Osteoblast (primary cell): ENCODE data around the gene KRT78. TPM values are rescaled to one million over a fixed set of nuclear protein-coding genes. Genes with fewer than 3 reads are reported as not detected.

Experiments
- DNase-seq: peaks from one replicate; pipeline ENCODE4 v3.0.0; 2011; ENCODE audit warnings: low spot score, mixed read lengths; ENCODE audit not compliant: insufficient read length; ENCODE audit errors: missing footprints
- H2AFZ ChIP-seq: 2 replicates; pipeline ENCODE4 v1.6.0; 2011; ENCODE audit warnings: mild to moderate bottlenecking, low read length
- H3K27ac ChIP-seq: 2 replicates; pipeline ENCODE4 v1.5.1; 2011; ENCODE audit warnings: mild to moderate bottlenecking, low read depth, low read length, moderate library complexity
- H3K27me3 ChIP-seq: 2 replicates; pipeline ENCODE4 v1.6.0; 2012; ENCODE audit warnings: mild to moderate bottlenecking, control low read depth, inconsistent platforms, low read length, moderate library complexity; ENCODE audit not compliant: insufficient read depth
- H3K36me3 ChIP-seq: 2 replicates; pipeline ENCODE4 v1.5.1; 2011; ENCODE audit warnings: mild to moderate bottlenecking, low read length, control low read depth, moderate library complexity; ENCODE audit not compliant: insufficient read depth
- H3K4me1 ChIP-seq: 2 replicates; pipeline ENCODE4 v1.5.1; 2011; ENCODE audit warnings: mild to moderate bottlenecking, low read length, control low read depth, moderate library complexity; ENCODE audit not compliant: insufficient read depth
- H3K4me2 ChIP-seq: 2 replicates; pipeline ENCODE4 v1.6.0; 2011; ENCODE audit warnings: mild to moderate bottlenecking, low read length; ENCODE audit not compliant: insufficient read depth
- H3K4me3 ChIP-seq: fragments of 200-600 bp; sonication (generic); 3 replicates; pipeline ENCODE4 v1.5.1; 2012; ENCODE audit warnings: mild to moderate bottlenecking, low read length, inconsistent platforms; ENCODE audit not compliant: insufficient read depth
- H3K79me2 ChIP-seq: 2 replicates; pipeline ENCODE4 v1.6.0; 2012; ENCODE audit warnings: mild to moderate bottlenecking, low read length, control low read depth, inconsistent platforms; ENCODE audit not compliant: insufficient read depth
- H3K9me3 ChIP-seq: 2 replicates; pipeline ENCODE4 v1.5.1; 2011; ENCODE audit warnings: low read depth, low read length, control low read depth
- H4K20me1 ChIP-seq: 2 replicates; pipeline ENCODE4 v1.6.0; 2012; ENCODE audit warnings: mild to moderate bottlenecking, low read length, control low read depth; ENCODE audit not compliant: insufficient read depth
- CTCF ChIP-seq: IDR thresholded peaks from 2 replicates; pipeline ENCODE4 v1.5.1; 2011; ENCODE audit warnings: mild to moderate bottlenecking, low read depth, low read length, moderate library complexity; ENCODE audit errors: extremely low read depth
- total RNA-seq: library from RNA; depleted of rRNA; stranded (reverse); fragments of >200 nt; gene quantifications from 2 replicates; pipeline ENCODE4 v1.2.3, GENCODE V29; 2012

The KRT78 gene
- total RNA-seq, 1 donor = not detected

- H3K4me1 ChIP-seq = no peaks in the 10 kb centered on the region
- H3K27ac ChIP-seq = no peak overlapping the region
- H2AFZ ChIP-seq = no peak overlapping the region
- no peaks in the 10 kb centered on the region for H3K9me3 ChIP-seq
- no peaks in the 10 kb centered on the region for H4K20me1 ChIP-seq
- H3K4me3 ChIP-seq = no peak overlapping the region
- H3K36me3 ChIP-seq = no peaks in the 10 kb centered on the region
- no peaks in the 10 kb centered on the region for H3K79me2 ChIP-seq
- H3K4me2 ChIP-seq = no peak overlapping the region
- no peak for TF ChIP-seq CTCF
- peaks cover 30% of the 10 kb centered on the region for H3K27me3 ChIP-seq
- no peak for DNase-seq
Observed at GRCh38 chr12:52815676-52816588, 32.9 kb downstream of the KRT78 start.

GRCh38 chr12:52815161-52815560 is 33.6 kb downstream of the KRT78 start:
- no peaks in the 10 kb centered on the region for H3K9me3 ChIP-seq
- H4K20me1 ChIP-seq = no peaks in the 10 kb centered on the region
- H2AFZ ChIP-seq = no peak overlapping the region
- no peak for DNase-seq
- no peaks in the 10 kb centered on the region for H3K36me3 ChIP-seq
- no peak overlapping the region for H3K27ac ChIP-seq
- no peaks in the 10 kb centered on the region for H3K4me1 ChIP-seq
- H3K79me2 ChIP-seq = no peaks in the 10 kb centered on the region
- H3K4me2 ChIP-seq = no peak overlapping the region
- TF ChIP-seq CTCF = no peak
- peaks cover 28% of the 10 kb centered on the region for H3K27me3 ChIP-seq
- no peak overlapping the region for H3K4me3 ChIP-seq

- TF ChIP-seq CTCF = no peak
- Histone ChIP-seq H3K9me3 (no peaks in the 10 kb centered on the region), H3K79me2 (no peaks in the 10 kb centered on the region), H3K36me3 (no peaks in the 10 kb centered on the region), H4K20me1 (no peaks in the 10 kb centered on the region), H2AFZ (no peak overlapping the region), H3K4me2 (no peak overlapping the region), H3K27me3 (peaks cover 28% of the 10 kb centered on the region), H3K4me3 (no peak overlapping the region), H3K4me1 (no peaks in the 10 kb centered on the region), H3K27ac (no peak overlapping the region)
- DNase-seq = no peak
Observed at GRCh38 chr12:52814710-52815155, 34.1 kb downstream of the KRT78 start.

- no peak within 1 kb of the TSS for H2AFZ ChIP-seq
- H3K36me3 ChIP-seq = no peaks in the 10 kb centered on the region
- no peaks in the 10 kb centered on the region for H4K20me1 ChIP-seq
- H3K4me3 ChIP-seq = no peak within 1 kb of the TSS
- H3K27me3 ChIP-seq = peaks cover 32% of the 10 kb centered on the region
- no peaks in the 10 kb centered on the region for H3K79me2 ChIP-seq
- DNase-seq = no peak
- no peak for TF ChIP-seq CTCF
- H3K4me1 ChIP-seq = no peaks in the 10 kb centered on the region
- no peaks in the 10 kb centered on the region for H3K9me3 ChIP-seq
- H3K4me2 ChIP-seq = no peak within 1 kb of the TSS
- no peak within 1 kb of the TSS for H3K27ac ChIP-seq
Observed at GRCh38 chr12:52813885-52814709, 34.7 kb downstream of the KRT78 start, which contains the start of gene KRT4. Gene KRT4, minus strand, starts transcription at chr12:52814116. Its CDS starts 58 bp downstream, at chr12:52814058.
